Measurements from ENCODE around the gene ACOT9.
"Not testable (repeated sequence)": the region's sequence is repeated elsewhere in the genome, so short reads cannot be mapped to it uniquely, and the experiment has no call there.

- not testable (repeated sequence) for TF ChIP-seq SP1 (IDR thresholded peaks at IDR 0.05; ENCODE audit: low read depth, low read length); EZH2 (IDR thresholded peaks at IDR 0.05; ENCODE audit: borderline replicate concordance, control insufficient read depth, low read depth, low read length)
These were observed 28.0 kb upstream of the ACOT9 start for GRCh38 chrX:23771086-23771485.

Data from GM12878 (cell line).